Sigmoid colon (tissue), 4 donors: ENCODE data around the gene C11orf68.

Source experiments
- CTCF ChIP-seq, 4 experiments: fragments of 450-650 bp in 3 of 4; fragments of 200-600 bp in 1 of 4; IDR thresholded peaks; one replicate each; pipeline ENCODE4 v1.5.1; 2016 to 2019; ENCODE audit warnings: antibody characterized with exemption in 4 of 4, mild to moderate bottlenecking in 3 of 4, moderate library complexity in 2 of 4
- POLR2A ChIP-seq, 2 donors: fragments of 450-650 bp; IDR thresholded peaks; one replicate each; pipeline ENCODE4 v1.6.1; 2016; ENCODE audit warnings: antibody characterized with exemption in 2 of 2, mild to moderate bottlenecking in 2 of 2, moderate library complexity in 2 of 2
- POLR2AphosphoS5 ChIP-seq, 4 donors: sonication (generic); formaldehyde crosslinking; IDR thresholded peaks; one replicate each; pipeline ENCODE4 v1.6.1; 2017; ENCODE audit warnings: antibody characterized with exemption in 4 of 4

- TF ChIP-seq CTCF (IDR thresholded peaks at IDR 0.05) (no peak), POLR2A (IDR thresholded peaks at IDR 0.05) (no peak), POLR2AphosphoS5 (IDR thresholded peaks at IDR 0.05) (no peak)
These were observed 3.6 kb downstream of the C11orf68 start for GRCh38 chr11:65915101-65915820.
